ENCODE measurements around the gene MYOCD.

DNA sequence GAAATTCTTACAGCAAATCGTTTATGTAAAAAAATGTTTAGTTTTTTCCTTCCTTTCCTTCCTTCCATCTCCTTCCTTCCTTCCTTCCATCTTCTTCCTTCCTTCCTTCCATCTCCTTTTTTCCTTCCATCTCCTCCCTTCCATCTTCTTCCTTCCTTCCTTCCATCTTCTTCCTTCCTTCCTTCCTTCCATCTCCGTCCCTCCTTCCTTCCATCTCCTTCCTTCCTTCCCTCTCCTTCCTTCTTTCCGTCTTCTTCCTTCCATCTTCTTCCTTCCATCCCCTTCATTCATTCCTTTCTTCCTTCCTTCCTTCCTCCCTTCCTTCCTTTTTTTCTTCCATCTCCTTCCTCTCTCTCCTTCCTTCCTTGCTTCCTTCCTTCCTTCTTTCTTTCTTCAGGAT lies 22.7 kb downstream of the MYOCD start:
- TF ChIP-seq SP1 (IDR thresholded peaks at IDR 0.05), result no peak
- TF ChIP-seq TAF1 (conservative IDR thresholded peaks at IDR 0.05), result no peak
- TF ChIP-seq, protein P1, sequence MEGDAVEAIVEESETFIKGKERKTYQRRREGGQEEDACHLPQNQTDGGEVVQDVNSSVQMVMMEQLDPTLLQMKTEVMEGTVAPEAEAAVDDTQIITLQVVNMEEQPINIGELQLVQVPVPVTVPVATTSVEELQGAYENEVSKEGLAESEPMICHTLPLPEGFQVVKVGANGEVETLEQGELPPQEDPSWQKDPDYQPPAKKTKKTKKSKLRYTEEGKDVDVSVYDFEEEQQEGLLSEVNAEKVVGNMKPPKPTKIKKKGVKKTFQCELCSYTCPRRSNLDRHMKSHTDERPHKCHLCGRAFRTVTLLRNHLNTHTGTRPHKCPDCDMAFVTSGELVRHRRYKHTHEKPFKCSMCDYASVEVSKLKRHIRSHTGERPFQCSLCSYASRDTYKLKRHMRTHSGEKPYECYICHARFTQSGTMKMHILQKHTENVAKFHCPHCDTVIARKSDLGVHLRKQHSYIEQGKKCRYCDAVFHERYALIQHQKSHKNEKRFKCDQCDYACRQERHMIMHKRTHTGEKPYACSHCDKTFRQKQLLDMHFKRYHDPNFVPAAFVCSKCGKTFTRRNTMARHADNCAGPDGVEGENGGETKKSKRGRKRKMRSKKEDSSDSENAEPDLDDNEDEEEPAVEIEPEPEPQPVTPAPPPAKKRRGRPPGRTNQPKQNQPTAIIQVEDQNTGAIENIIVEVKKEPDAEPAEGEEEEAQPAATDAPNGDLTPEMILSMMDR (IDR thresholded peaks at IDR 0.05; ENCODE audit: low read depth, low read length, missing input control), result no peak
- TF ChIP-seq RAD21 (IDR thresholded peaks at IDR 0.05), result no peak
- no peak for TF ChIP-seq YY1 (IDR thresholded peaks at IDR 0.05)
- TF ChIP-seq JUND (IDR thresholded peaks at IDR 0.05), result no peak
- TF ChIP-seq GABPA (IDR thresholded peaks at IDR 0.05 in 1 of 2, conservative IDR thresholded peaks at IDR 0.05 in 1 of 2), result no peak
- TF ChIP-seq, protein P2, sequence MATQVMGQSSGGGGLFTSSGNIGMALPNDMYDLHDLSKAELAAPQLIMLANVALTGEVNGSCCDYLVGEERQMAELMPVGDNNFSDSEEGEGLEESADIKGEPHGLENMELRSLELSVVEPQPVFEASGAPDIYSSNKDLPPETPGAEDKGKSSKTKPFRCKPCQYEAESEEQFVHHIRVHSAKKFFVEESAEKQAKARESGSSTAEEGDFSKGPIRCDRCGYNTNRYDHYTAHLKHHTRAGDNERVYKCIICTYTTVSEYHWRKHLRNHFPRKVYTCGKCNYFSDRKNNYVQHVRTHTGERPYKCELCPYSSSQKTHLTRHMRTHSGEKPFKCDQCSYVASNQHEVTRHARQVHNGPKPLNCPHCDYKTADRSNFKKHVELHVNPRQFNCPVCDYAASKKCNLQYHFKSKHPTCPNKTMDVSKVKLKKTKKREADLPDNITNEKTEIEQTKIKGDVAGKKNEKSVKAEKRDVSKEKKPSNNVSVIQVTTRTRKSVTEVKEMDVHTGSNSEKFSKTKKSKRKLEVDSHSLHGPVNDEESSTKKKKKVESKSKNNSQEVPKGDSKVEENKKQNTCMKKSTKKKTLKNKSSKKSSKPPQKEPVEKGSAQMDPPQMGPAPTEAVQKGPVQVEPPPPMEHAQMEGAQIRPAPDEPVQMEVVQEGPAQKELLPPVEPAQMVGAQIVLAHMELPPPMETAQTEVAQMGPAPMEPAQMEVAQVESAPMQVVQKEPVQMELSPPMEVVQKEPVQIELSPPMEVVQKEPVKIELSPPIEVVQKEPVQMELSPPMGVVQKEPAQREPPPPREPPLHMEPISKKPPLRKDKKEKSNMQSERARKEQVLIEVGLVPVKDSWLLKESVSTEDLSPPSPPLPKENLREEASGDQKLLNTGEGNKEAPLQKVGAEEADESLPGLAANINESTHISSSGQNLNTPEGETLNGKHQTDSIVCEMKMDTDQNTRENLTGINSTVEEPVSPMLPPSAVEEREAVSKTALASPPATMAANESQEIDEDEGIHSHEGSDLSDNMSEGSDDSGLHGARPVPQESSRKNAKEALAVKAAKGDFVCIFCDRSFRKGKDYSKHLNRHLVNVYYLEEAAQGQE (IDR thresholded peaks at IDR 0.05), result no peak
